ENCODE measurements around the gene RPL19. TPM values are rescaled to one million over a fixed set of nuclear protein-coding genes. Genes with fewer than 3 reads are reported as not detected.
A peak's percentile ranks its signal among the peaks of the same experiment; 100 is the strongest.

Gene RPL19
- total RNA-seq, 2 experiments from 2014 or later, result 2,120 to 2,134 TPM

DNA sequence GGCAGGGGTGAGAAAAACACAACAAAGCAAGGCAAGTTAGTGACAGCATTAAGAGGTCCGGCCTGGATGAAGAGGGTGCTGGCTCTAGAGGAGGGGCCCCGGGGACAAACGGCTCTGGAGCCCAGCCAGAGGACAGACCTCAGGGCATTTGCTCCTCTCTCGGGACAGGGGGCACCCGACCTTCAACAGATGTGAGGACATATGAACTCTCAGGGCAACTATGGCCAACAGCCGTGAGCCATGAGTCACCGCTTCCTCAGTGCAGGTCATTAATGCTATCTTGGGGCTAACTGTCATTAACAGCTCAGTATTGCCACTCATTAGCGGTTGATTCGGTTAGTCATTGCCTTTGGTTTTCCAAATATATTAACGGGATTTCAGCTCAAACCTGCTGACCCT is 24.4 kb upstream of the RPL19 start:
- Mint-ChIP-seq H3K36me3 (peaks cover 13% of the 10 kb centered on the region), H3K4me1 (peaks cover 21% of the 10 kb centered on the region), H3K4me3 (no peak overlapping the region), H3K27ac (no peak overlapping the region), H3K9me3 (no peaks in the 10 kb centered on the region), H3K27me3 (peaks cover 4% of the 10 kb centered on the region)
- no peak for DNase-seq
- POLR2A ChIA-PET, result interaction anchor here (1.8 kb wide), 1 partner anchor 10 kb away, joined by 8 read pairs; the partner anchor contains the start of gene ARL5C
- no peak for ATAC-seq (ENCODE audit: low read depth)

DNA sequence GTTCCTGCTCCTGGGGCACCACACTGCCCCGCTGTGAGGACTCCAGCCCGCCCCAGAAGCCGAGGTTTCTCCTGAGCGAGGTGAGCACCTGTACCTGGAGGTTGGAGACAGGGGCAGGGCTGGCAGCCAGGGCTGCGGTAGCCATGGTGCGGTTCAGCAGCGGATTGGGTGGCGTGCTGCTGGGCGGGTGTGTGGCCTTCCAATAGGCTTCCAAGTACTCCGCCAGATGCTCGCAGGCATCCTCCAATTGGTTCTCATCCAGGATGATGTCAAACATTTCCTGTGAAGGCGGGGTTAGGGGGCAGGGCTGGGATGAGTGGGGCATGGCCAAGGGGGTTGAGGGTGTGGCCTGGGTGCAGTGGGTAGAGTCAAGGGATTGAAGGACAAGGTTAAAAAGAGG is 22.8 kb upstream of the RPL19 start:
- no peaks in the 10 kb centered on the region for H3K9me3 Mint-ChIP-seq
- no peak overlapping the region for H3K27ac Mint-ChIP-seq
- H3K4me3 Mint-ChIP-seq, result no peak overlapping the region
- DNase-seq (no peak), ATAC-seq (ENCODE audit: low read depth) (no peak)
- POLR2A ChIA-PET, result no interaction called here
- H3K4me1 Mint-ChIP-seq, result peaks cover 14% of the 10 kb centered on the region
- H3K27me3 Mint-ChIP-seq, result no peaks in the 10 kb centered on the region
- H3K36me3 Mint-ChIP-seq, result peaks cover 13% of the 10 kb centered on the region

DNA sequence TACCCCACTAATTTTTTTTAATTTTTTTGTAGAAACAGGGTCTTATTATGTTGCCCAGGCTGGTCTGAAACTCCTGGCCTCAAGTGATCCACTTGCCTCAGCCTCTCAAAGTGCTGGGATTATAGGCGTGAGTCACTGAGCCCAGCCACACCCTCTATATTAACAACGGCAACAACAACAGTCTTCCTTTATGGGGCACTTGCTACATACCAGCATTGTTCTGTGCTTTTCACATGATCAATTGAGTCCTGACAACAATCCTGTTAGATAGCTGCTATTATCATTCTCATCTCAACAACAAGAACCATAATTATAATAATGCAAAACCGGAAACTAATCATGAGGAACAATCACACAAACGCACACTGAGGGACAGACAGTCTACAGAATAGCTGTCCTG is 21.5 kb upstream of the RPL19 start:
- Mint-ChIP-seq H3K27ac (no peak overlapping the region), H3K9me3 (no peaks in the 10 kb centered on the region), H3K4me3 (no peak overlapping the region), H3K36me3 (peaks cover 21% of the 10 kb centered on the region), H3K27me3 (no peaks in the 10 kb centered on the region), H3K4me1 (peaks cover 4% of the 10 kb centered on the region)
- ATAC-seq (ENCODE audit: low read depth) (no peak), DNase-seq (no peak)
- POLR2A ChIA-PET, result interaction anchor here (0.6 kb wide), 1 partner anchor 1081 kb away, joined by 3 read pairs; no protein-coding TSS in a partner anchor

DNA sequence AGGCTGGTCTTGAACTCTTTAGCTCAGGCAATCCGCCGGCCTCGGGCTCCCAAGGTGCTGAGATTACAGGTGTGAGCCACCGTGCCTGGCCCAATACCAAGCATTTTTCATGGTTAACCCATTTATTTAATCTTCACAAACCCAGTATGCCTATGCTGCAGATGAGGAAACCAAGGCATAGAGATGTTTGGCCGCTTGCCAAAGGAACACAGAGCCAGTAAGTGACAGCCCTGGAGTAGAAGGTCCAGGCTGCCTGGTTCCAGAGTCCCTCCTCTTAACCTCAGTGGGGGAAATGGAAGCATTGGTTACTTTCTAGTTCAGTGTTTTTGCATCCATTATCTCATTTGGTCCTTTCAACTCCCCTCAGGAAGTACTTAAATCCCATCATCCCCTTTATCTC is 18.8 kb upstream of the RPL19 start:
- POLR2A ChIA-PET, result interaction anchor here (1.9 kb wide), 1 partner anchor 17 kb away, joined by 5 read pairs; no protein-coding TSS in a partner anchor
- H3K9me3 Mint-ChIP-seq, result no peaks in the 10 kb centered on the region
- H3K36me3 Mint-ChIP-seq, result peaks cover 34% of the 10 kb centered on the region
- H3K27ac Mint-ChIP-seq, result no peak overlapping the region
- no peak overlapping the region for H3K4me3 Mint-ChIP-seq
- ATAC-seq (ENCODE audit: low read depth) (no peak), DNase-seq (no peak)
- no peaks in the 10 kb centered on the region for H3K27me3 Mint-ChIP-seq
- H3K4me1 Mint-ChIP-seq, result peaks cover 4% of the 10 kb centered on the region

DNA sequence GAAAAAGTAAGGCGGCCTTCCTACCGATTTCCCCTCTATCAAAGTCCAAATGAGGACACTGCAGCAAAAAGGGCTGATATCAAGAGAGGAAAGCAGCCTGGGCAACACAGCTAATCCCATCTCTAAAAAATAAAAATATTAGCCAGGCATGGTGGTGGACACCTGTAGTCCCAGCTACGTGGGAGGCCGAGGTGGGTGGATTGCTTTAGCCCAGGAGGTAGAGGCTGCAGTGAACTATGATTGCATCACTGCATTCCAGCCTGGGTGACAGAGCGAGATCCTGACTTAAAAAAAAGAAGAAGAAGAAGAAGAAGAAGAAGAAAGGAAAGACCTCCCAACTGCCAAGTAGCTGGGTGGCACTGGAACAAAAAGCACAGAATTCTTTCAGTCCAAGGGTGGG is 17.0 kb upstream of the RPL19 start:
- Mint-ChIP-seq H3K4me1 (peaks cover 4% of the 10 kb centered on the region), H3K27ac (no peak overlapping the region), H3K9me3 (no peaks in the 10 kb centered on the region), H3K4me3 (no peak overlapping the region), H3K36me3 (peaks cover 22% of the 10 kb centered on the region), H3K27me3 (no peaks in the 10 kb centered on the region)
- POLR2A ChIA-PET, result no interaction called here
- DNase-seq (no peak), ATAC-seq (ENCODE audit: low read depth) (no peak)

DNA sequence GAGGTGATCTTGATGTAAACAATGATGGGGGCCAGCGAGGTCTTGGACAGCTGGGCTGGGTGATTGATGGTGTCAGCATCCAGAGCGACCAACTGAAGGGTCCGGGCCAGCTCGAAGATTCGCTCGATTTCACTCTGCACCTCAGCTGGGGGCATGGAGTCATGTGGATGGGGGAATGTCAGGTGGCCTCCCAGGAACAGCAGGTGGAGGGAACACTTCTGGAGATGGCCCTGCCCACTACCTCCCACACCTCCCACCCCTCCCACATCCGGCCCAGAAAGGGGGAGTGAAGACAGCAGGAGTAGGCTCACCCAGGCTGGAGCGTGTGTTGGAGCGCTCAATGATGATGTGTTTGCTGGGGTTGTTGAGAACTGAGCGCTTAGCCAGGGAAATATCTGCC is 16.4 kb upstream of the RPL19 start:
- Mint-ChIP-seq H3K27ac (no peak overlapping the region), H3K4me3 (no peak overlapping the region), H3K4me1 (peaks cover 4% of the 10 kb centered on the region), H3K9me3 (no peaks in the 10 kb centered on the region), H3K27me3 (no peaks in the 10 kb centered on the region), H3K36me3 (peaks cover 21% of the 10 kb centered on the region)
- POLR2A ChIA-PET, result no interaction called here
- ATAC-seq (ENCODE audit: low read depth) (no peak), DNase-seq (no peak)

DNA sequence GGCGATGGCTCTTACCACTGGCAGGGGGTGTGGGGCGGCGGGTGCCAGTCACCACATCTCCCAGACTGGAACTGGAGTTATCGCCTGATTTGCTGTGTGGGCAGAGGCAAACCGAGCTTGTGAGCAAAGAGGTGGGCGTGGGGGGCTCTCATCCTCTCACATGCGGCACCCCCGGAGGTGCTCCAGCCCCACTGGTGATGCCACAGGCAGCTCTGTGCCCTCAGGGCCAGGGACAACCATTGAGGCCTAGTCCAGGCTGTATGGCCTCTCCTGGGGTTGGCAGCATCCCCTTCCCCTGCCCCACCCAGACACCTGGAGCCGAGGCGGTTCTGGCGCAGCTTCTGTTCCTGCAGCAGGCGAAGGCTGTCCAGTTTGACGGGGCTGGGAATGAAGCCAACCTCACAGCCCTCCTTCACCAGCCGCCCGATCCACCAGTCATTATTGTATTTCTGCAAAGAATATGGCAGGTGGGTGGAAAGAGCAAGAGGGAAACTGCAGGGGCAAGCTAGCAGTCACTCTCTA is 13.5 kb upstream of the RPL19 start:
- Mint-ChIP-seq H3K27me3 (no peaks in the 10 kb centered on the region), H3K36me3 (peaks cover 25% of the 10 kb centered on the region), H3K4me3 (no peak overlapping the region), H3K9me3 (no peaks in the 10 kb centered on the region), H3K4me1 (peaks cover 4% of the 10 kb centered on the region), H3K27ac (no peak overlapping the region)
- POLR2A ChIA-PET, result no interaction called here
- ATAC-seq (ENCODE audit: low read depth) (no peak), DNase-seq (no peak)

DNA sequence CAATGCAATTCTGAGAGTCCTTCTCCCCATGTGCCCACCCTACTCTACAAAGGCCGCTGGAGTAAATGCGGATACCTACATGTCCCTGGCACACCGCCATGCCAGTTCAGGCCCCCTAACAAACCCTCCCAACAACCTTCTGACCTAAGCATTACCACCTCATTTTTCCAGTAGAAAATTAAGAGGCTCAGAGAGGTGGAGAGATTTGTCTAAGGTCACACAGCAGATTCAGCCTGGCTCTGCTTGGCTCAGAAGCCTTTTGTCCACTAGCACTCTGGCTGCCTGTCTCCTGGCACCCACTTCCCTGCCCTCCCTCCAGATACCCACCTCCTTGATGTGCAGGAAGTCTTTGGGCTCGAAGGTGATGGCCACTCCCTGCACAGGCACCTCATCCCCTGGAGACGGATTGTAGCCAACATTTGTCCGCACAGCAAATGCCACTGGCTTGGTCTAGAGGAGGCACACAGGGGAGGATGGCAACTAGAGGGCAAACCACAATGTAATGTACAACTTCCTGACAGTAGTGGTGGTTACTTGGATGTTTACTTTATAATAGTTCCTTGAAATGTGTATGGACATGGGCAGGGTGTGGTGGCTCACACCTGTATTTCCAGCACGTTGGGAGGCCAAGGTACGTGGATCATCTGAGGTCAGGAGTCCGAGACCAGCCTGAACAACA is 12.8 kb upstream of the RPL19 start:
- no peak for ATAC-seq (ENCODE audit: low read depth)
- no peak for DNase-seq
- no peaks in the 10 kb centered on the region for H3K9me3 Mint-ChIP-seq
- H3K4me1 Mint-ChIP-seq, result peaks cover 4% of the 10 kb centered on the region
- H3K27ac Mint-ChIP-seq, result no peak overlapping the region
- no peaks in the 10 kb centered on the region for H3K27me3 Mint-ChIP-seq
- peaks cover 27% of the 10 kb centered on the region for H3K36me3 Mint-ChIP-seq
- H3K4me3 Mint-ChIP-seq, result no peak overlapping the region
- POLR2A ChIA-PET, result no interaction called here

DNA sequence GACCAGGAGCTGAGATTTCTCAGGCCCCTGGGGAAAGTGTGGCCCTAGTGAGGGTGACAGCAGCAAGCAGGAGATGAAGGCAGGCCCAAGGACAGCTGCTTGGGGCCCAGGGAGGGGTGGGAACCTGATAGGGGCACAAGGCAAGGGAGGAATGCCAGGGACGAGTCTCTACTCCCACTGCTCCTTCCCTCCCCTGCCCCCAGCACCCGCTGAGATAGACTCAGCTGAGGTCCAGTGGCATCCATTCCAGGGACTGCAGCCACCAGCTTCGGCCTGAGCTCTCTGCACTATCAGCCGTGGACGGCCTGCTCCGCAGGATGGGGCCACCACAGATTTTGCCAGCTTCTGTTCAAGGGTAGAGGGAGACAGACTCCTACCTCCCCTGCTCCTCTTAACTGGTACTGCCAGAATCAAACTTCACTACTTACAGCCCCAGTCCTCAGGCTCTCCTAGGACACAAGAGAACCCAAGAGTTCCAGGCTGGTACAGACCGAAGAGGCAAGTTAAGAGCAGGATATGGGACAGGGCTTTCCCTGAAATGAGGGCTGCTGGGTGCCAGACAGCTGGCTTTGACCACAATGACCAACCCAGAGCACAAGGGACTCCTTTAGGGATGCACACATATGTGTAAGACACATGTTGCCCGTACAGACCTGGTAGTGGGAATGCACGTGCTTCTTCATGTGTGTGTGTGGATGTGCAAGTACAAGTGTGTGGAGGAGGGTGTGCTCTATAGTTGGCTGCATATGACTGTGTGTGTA is 8.2 kb upstream of the RPL19 start:
- Mint-ChIP-seq H3K4me1 (peaks cover 25% of the 10 kb centered on the region), H3K27me3 (no peaks in the 10 kb centered on the region), H3K4me3 (no peak overlapping the region), H3K9me3 (no peaks in the 10 kb centered on the region), H3K27ac (peak overlapping the region; percentile 36), H3K36me3 (peaks cover 11% of the 10 kb centered on the region)
- POLR2A ChIA-PET, result no interaction called here
- DNase-seq, result no peak
- no peak for ATAC-seq (ENCODE audit: low read depth)

DNA sequence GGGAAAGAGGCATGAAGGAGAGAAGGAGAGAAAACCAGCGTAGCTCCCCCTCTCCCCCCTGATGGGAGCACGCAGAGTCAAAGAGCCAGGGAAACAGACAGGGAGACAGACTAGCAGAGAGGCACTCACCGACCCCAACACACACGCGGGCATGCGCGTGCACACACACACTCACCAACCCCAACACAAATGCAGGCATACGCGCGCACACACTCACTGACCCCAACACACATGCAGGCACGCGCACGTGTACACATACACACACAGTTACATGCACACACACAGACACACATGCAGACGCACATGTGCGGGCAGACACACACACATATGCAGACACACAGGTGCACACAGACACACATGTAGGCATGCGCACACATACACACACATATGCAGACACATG is 7.2 kb upstream of the RPL19 start:
- no peak overlapping the region for H3K27ac Mint-ChIP-seq
- H3K27me3 Mint-ChIP-seq, result no peaks in the 10 kb centered on the region
- no peak for ATAC-seq (ENCODE audit: low read depth)
- H3K36me3 Mint-ChIP-seq, result peaks cover 11% of the 10 kb centered on the region
- peaks cover 26% of the 10 kb centered on the region for H3K4me1 Mint-ChIP-seq
- POLR2A ChIA-PET, result no interaction called here
- DNase-seq, result no peak
- H3K9me3 Mint-ChIP-seq, result no peaks in the 10 kb centered on the region
- no peak overlapping the region for H3K4me3 Mint-ChIP-seq

DNA sequence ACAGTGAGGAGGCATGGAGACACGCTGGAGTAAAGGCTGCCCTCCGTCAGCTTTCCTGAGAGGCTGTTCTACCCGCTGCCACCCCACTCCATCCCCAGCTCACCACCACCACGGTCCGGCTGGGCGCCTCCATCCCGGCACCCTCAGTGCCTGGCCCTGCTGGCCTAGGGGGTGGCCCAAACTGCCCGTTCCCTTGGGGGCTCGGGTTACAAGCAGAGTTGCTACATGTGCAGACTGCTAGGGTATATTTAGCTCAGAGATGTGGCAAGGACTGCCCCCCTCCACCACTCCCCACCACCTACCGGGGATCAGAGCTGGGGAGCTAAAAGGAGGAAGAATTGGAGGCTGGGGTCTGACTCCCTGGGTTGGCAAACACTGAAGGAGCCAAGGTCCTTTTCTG is 6.7 kb upstream of the RPL19 start:
- H3K4me3 Mint-ChIP-seq, result no peak overlapping the region

DNA sequence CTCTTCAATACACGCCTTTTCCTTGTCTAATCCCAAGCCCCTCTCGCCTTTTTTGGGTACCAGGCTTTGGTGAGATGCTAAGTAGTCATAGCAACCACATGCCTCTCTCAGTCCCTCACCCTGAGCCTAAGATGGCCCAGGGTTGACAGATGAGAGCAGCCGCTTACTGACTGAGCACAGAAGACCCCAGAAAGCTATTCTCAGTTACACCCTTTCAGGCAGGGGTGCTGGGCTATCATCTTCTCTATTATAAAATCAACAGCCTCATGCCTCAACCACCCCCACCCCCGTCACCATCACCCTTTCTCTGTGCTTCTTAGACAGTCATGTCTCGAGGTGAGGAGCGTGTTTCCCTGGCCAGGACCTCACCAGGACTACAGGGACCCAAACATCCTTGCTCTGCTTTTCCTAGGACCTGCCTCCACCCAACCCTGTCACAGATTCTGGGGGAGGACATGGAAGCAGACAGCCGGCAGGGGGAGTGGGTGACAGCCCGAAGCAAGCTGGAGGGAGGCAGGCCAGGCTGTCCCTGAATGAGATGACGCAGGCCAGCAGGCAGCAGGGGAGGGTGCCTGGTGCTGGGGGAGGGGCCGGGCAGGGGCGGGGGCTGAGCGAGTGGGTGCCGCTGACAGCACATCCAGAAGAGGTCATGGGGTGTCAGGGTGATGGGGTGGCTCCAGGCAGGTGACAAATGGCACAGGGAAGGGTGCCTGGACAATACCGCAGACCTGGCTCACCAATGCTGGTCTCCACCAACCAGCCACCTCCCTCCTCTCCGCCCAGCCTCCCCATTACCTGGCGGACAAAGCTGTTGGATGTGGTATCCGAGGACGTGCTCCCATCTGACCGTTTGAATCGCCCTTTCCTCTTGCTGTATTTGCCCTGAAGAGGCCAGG is 5.7 kb upstream of the RPL19 start:
- H3K36me3 Mint-ChIP-seq, result peaks cover 11% of the 10 kb centered on the region
- POLR2A ChIA-PET, result interaction anchor here (0.8 kb wide), 1 partner anchor 12 kb away, joined by 3 read pairs; no protein-coding TSS in a partner anchor
- H3K4me3 Mint-ChIP-seq, result no peak overlapping the region
- no peaks in the 10 kb centered on the region for H3K27me3 Mint-ChIP-seq
- no peak for DNase-seq
- ATAC-seq (ENCODE audit: low read depth), result no peak
- H3K27ac Mint-ChIP-seq, result peak overlapping the region; percentile 76
- no peaks in the 10 kb centered on the region for H3K9me3 Mint-ChIP-seq
- peaks cover 38% of the 10 kb centered on the region for H3K4me1 Mint-ChIP-seq

More for the DNA sequence above, 6.7 kb upstream of the RPL19 start:
- Mint-ChIP-seq H3K27me3 (no peaks in the 10 kb centered on the region), H3K27ac (no peak overlapping the region), H3K4me1 (peaks cover 30% of the 10 kb centered on the region), H3K9me3 (no peaks in the 10 kb centered on the region), H3K36me3 (peaks cover 11% of the 10 kb centered on the region)
- DNase-seq (no peak), ATAC-seq (ENCODE audit: low read depth) (no peak)
- POLR2A ChIA-PET, result no interaction called here

DNA sequence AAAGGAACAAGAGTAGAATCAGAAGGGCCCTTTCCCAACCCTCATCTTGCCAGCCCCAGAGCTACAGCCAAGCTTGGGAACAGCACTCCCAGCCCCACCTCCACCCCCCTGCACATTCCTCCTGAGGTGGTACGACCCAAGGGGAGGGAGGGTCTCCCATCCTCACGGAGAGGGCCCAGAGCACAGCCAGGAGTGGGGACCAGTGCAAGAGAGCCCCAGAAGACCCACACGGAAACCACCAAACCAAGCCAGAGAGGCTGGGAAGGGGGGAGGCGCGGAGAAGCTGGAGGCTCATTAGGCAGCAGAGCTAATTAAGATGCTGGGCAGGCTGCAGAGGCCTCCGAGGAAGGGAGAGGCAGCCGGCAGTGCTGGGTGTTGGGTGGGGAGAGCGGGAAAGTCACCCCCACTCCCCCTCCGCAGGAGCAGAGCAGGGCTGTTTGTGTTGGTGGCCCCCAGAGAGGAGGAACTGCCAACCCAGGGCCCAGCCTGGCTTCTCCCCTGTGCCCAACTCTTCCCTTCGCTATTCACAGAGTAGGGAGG is 5.0 kb upstream of the RPL19 start:
- H3K27me3 Mint-ChIP-seq, result no peaks in the 10 kb centered on the region
- H3K9me3 Mint-ChIP-seq, result no peaks in the 10 kb centered on the region
- DNase-seq (no peak), ATAC-seq (ENCODE audit: low read depth) (no peak)
- H3K4me3 Mint-ChIP-seq, result peak overlapping the region; percentile 89
- peaks cover 41% of the 10 kb centered on the region for H3K4me1 Mint-ChIP-seq
- H3K36me3 Mint-ChIP-seq, result peaks cover 11% of the 10 kb centered on the region
- POLR2A ChIA-PET, result interaction anchor here (0.8 to 1.2 kb wide), 3 partner anchors 11 to 30 kb away, joined by 3 to 7 read pairs (median 3); partner anchors contain the start of gene ARL5C
- H3K27ac Mint-ChIP-seq, result no peak overlapping the region
